Stimulated activated CD8-positive, alpha-beta memory T cell treated with anti-CD3 and anti-CD28 coated beads, Interleukin-12 subunit alpha, Interleukin-12 subunit beta, amount 100 ng/mL, for 24 hours (primary cell): ENCODE data around the gene DGCR2.
"Not testable (repeated sequence)": the region's sequence is repeated elsewhere in the genome, so short reads cannot be mapped to it uniquely, and the experiment has no call there.

Experiments used
- DNase-seq: peaks from one replicate; pipeline ENCODE4 v3.0.0-alpha.2; 2020; ENCODE audit errors: extremely low read depth

DGCR2 gene

GRCh38 chr22:19061471-19062138 lies 60.6 kb downstream of the DGCR2 start:
- DNase-seq = no peak

DNA sequence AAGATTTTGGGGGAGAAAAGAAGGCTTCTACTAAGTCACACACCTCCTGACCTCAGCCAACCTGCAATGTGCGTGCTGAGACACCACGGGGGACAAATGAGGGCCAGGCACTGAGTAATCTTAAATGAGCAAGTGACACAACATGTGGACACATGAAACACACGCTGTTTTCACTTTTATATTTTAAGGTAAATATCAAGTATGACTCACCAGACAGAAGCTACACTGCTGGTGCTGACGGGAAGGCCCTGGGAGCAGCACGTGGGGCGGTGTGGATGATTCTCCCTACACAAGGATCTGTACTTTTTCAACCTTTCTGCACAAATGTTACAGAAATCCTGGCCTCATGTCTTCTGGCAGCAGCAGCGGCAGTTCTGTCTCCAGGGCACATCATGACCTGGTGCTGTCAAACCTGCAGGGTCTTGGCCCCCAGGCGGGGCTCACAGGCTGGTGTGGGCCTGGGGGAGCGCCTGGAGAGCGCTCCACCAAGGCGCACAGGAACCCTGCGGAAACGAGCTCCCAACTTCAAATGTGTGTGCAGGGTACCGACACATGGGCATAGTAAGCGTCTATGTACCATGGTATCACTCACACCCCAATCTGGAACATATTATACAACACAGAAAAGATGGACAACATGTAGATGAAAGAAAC lies 61.7 kb downstream of the DGCR2 start:
- no peak for DNase-seq

- DNase-seq = no peak
Observed at GRCh38 chr22:19059481-19060278, 62.5 kb downstream of the DGCR2 start.

DNA sequence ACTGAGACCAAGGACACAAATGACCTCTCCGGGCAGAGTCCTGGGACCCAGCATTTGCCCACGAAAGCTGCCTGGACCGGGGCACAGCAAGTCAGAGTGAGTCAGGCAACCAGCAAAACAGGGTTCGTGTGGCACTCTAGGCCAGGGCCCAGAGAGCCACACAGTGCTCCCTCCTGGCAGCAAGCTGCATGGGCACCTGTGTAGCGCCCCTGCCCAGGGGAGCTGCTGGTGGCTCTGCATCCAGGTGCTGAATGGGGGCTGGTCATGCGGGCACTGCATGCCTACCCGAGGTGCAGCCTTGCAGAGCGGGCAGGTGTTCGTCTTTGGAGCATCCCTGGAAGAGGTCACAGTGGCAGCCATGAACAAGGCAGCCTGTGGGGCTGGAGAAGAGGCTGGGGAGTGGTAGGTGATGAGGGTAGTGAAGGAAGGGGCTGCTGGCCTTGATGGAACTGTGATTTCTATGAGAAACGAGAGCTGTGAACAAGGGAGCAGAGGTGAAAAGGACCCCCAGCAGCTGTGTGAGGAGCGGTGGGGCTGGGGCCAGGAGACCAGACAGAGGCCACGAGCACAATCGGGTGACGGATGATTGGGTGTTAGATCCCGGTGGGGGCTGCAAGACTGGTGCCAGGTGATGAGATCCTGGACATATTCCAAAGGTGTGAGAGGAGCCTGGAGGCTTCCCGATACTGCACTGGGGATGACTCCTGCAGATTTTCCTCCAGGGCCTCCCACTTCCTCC lies 63.3 kb downstream of the DGCR2 start:
- no peak for DNase-seq

GRCh38 chr22:19057999-19058491 lies 64.2 kb downstream of the DGCR2 start:
- no peak for DNase-seq

DNA sequence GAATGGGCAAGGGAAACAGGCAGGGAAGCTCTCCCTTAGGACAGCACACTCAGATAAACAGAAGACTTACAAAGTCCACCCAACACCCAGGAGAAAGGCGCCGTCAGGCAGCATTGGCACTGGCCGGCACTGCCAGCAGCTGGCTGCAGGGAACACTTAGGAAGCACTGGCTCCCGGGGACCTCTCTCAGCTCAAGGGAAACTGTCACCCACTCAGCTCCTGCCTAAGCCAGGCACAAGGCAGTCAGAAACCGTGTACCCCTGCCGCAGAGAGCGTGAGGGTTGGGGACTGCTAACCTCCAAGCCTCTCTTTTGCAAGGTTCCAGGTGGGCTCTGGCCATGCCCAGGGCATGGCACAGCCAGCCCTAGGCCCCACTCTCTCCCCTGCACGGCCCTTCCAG lies 64.7 kb downstream of the DGCR2 start:
- DNase-seq = no peak

- DNase-seq = no peak
Observed at GRCh38 chr22:19056951-19057401, 65.2 kb downstream of the DGCR2 start.

- DNase-seq = no peak
Observed at GRCh38 chr22:19055801-19056200, 66.4 kb downstream of the DGCR2 start.

GRCh38 chr22:19052941-19053541 lies 69.2 kb downstream of the DGCR2 start:
- DNase-seq = no peak

DNA sequence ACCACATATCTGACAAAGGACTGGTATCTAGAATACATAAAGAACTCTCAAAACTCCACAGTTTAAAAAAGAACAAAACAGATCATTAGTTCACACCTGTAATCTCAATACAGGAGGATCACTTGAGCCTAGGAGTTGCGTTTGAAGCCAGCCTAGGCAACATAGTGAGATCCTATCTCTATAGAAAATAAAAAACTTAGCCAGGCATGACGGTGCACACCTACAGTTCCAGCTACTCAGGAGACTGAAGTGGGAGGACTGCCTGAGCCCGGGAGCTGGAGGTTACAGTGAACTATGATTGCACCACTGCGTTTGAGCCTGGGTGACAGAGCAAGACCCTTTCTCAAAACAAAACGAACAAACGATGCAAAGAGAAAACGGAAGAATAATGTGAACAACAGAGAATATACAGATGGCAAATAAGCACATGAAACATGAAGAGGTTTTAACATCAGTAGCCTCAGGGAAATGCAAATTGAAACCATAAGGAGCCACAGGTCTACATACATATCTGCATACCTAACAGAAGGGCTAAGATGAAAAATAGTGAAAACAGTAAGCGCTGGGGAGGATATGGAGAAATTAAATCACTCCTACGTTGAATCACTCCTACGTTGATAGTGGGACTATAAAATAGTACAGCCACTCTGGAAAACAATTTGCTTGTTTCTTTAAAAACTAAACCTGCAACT lies 70.7 kb downstream of the DGCR2 start:
- no peak for DNase-seq

DNA sequence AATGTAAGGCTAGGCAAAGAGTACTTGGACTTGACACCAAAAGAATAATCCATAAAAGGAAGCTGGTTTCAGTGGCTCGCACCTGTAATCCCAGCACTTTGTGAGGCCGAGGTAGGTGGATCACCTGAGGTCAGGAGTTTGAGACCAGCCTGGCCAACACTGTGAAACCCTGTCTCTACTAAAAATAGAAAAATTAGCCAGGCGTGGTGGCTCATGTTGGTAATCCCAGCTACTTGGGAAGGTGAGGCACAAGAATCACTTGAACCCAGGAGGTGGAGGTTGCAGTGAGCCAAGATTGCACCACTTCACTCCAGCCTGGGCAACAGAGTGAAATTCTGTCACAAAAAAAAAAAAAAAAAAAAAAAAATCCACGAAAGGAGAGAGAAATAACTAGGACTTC lies 71.4 kb downstream of the DGCR2 start:
- not testable (repeated sequence) for DNase-seq

DNA sequence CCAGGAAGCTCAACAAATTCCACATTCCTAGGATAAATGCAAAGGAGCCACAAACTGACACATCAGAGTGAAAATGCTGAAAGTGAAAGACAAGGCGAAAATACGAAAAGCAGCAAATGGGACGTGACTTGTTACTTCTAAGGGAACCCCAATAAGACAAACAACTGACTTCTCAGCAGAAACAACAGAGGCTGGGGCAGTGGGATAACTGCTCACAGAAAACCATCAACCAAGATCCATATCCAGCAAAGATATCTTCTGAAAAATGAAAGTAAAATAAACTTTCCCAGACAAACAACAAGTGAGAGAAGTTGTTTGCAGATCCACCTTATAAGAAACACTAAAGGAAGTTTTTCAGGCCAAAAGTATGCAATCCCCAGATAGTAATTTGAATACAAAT lies 72.1 kb downstream of the DGCR2 start:
- no peak for DNase-seq

DNA sequence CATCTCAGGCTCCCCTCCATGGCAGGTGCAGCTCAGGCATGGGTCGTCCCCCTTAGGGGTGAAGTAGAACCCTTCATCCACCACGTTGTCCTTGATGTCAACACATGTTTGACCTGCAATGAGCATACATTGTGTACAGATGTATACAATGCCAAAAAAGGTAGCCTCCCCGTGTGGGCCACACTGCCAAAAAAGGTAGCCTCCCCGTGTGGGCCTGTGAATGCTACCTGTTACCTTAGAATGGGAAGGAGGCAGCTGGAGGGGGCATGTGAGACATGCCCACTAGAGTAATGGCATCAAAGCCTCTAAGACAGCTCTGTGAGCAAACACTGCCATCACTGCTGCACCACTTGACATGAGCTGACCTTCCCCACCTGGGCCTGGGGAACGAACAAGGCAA lies 73.7 kb downstream of the DGCR2 start:
- DNase-seq = no peak

DNA sequence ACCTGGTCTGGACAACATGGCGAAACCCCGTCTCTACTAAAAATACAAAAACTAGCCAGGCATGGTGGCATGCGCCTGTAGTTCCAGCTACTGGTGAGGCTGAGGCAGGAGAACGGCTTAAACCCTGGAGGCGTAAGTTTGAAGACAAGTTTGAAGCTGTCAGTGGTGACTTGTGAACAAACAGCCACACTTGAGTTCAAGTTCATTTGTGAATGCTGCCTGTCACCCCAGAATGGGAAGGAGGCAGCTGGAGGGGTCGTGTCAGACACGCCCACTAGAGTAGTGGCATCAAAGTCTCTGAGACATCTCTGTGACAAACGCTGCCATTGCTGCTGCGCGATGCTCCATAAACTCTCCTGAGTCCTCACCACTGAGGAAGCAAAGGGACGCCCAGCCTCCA lies 74.2 kb downstream of the DGCR2 start:
- no peak for DNase-seq

GRCh38 chr22:19046719-19047609 lies 75.2 kb downstream of the DGCR2 start:
- no peak for DNase-seq

GRCh38 chr22:19046287-19046686 lies 75.9 kb downstream of the DGCR2 start:
- DNase-seq = no peak

DNA sequence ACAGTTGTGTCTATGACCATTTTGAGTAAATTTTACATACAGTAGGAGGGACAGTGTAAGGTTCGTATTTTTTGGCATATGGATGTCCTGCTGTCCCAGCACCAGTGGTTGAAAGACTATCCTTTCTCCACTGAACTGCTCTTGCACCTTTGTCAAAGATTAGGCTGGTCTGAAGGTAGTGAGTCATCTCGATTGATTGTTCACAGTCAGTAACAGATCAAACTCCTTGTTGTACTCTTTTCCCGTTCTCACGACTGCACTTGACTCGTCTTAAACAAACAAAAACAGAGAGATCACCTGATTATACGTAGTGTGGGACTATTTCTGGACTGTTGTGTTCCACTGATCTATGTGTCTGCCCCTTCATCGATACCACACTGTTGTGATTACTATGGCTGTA lies 77.1 kb downstream of the DGCR2 start:
- no peak for DNase-seq

- DNase-seq = no peak
Observed at GRCh38 chr22:19044381-19044780, 77.8 kb downstream of the DGCR2 start.

DNA sequence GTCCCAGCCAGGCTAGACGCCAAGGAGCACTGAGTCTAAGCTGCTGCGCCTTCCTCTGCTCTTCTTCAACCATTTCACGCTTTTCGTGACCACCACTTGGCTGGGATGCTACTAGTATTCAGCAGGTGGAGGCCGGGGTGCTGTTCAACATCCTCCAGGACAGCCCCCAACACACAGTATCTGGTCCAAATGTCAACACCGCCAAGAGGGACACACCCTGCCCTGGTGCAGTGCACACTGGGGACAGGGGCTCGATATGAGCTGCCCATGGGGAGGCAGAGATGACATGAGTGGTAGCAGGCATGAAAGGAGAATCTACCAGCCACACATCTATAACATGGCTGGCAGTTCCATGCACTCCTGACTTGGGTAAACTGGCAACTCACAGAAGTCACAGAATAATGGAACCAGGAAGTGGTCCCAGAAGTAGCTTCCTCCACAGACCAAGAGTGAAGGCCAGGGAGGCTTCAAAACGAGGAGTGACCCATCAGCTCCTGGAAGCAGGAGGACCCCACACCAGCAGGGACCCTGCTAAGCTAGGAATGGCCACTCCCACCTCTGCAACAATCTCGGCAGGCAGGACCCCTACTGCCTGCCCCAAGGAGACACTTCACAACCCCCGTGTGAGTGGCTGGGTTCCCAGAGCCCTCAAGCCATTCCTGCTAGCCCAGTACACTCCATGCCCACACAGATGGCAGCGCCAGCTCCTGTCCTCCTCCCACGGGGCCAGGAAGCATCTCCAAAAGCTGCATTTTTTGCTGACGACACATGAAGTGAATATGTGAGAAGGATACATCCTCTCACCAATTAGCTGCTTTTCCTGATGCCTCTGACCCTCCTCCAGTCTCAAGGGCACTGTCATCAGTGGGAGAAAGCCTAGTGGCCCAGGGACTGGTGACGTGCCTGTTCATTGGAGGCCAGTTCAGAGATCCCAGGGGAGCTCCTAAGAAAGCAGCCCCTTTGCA lies 78.8 kb downstream of the DGCR2 start:
- DNase-seq = no peak
